Mucosa of descending colon (tissue), 3 donors: ENCODE data around the gene CD1E. TPM values are rescaled to one million over a fixed set of nuclear protein-coding genes. Genes with fewer than 3 reads are reported as not detected.
"Not testable (repeated sequence)": the region's sequence is repeated elsewhere in the genome, so short reads cannot be mapped to it uniquely, and the experiment has no call there.

Source experiments
- ATAC-seq: fragments of 200-7000 bp; cut with Tn5 transposase; one replicate; pipeline ENCODE4 v1.9.1; 2020; ENCODE audit warnings: mild to moderate bottlenecking, moderate library complexity
- DNase-seq, 3 donors: peaks; one replicate each; pipeline ENCODE4 v3.0.0-alpha.2; 2020
- H3K36me3 ChIP-seq: fragments of 200-600 bp; one replicate; pipeline ENCODE4 v1.8.0; 2021; ENCODE audit warnings: low read depth, mild to moderate bottlenecking
- H3K4me1 ChIP-seq: fragments of 200-600 bp; one replicate; pipeline ENCODE4 v1.8.0; 2021; ENCODE audit warnings: low read depth, mild to moderate bottlenecking
- H3K4me3 ChIP-seq: fragments of 200-600 bp; one replicate; pipeline ENCODE4 v1.8.0; 2021; ENCODE audit warnings: mild to moderate bottlenecking
- H3K9me3 ChIP-seq: fragments of 200-600 bp; one replicate; pipeline ENCODE4 v1.8.0; 2021; ENCODE audit warnings: mild to moderate bottlenecking
- CTCF ChIP-seq: fragments of 200-600 bp; IDR thresholded peaks from one replicate; pipeline ENCODE4 v1.8.0; 2022; ENCODE audit warnings: antibody characterized with exemption, mild to moderate bottlenecking
- intact Hi-C, 2 donors: fragments of 100-400 bp; cut with DNase I in 1 of 2; cut with micrococcal nuclease in 1 of 2; formaldehyde crosslinking; loops; one replicate each; pipeline versions ENCODE4 v1.11.0 to v1.11.1; 2022; cut with DNase I, micrococcal nuclease
- total RNA-seq, 3 donors: library from RNA; stranded (reverse); fragmentation: NEBNext Ultra II Directional in 2 of 3; extraction: Animal tissue kit (Norgen Biotek cat#: 25700) in 2 of 3; gene quantifications; one replicate each; pipeline versions ENCODE4 v1.2.1 to v1.2.4, GENCODE V29; 2021 to 2023
- donor health status: DM: no; HTN: no; CAD: no; lungs with moderate emphysema.
- donor health status: DM: no; HTN: no; CAD: no.
- donor health status: DM: no; HTN: yes; CAD: no.

The CD1E gene
- total RNA-seq, 3 donors from 2014 or later: not detected

- no peak for DNase-seq
- no peak within 1 kb of the TSS for H3K4me3 ChIP-seq
- intact Hi-C loops: no loop called here
- no peaks in the 10 kb centered on the region for H3K36me3 ChIP-seq
- H3K4me1 ChIP-seq: no peaks in the 10 kb centered on the region
- no peak for TF ChIP-seq CTCF
- no peak for ATAC-seq
- no peaks in the 10 kb centered on the region for H3K9me3 ChIP-seq
These were observed 22.1 kb upstream of the CD1E start, which contains the start of gene CD1B for GRCh38 chr1:158331481-158332150. Gene CD1B (minus strand): TSS chr1:158331531. CDS start chr1:158331423, 108 bp downstream.

- intact Hi-C loops: no loop called here
- DNase-seq: no peak
- Histone ChIP-seq H3K4me1 (no peaks in the 10 kb centered on the region), H3K9me3 (no peaks in the 10 kb centered on the region), H3K4me3 (no peak overlapping the region), H3K36me3 (no peaks in the 10 kb centered on the region)
- TF ChIP-seq CTCF: no peak
- ATAC-seq: no peak
These were observed 20.1 kb upstream of the CD1E start for GRCh38 chr1:158333405-158334155.

DNA sequence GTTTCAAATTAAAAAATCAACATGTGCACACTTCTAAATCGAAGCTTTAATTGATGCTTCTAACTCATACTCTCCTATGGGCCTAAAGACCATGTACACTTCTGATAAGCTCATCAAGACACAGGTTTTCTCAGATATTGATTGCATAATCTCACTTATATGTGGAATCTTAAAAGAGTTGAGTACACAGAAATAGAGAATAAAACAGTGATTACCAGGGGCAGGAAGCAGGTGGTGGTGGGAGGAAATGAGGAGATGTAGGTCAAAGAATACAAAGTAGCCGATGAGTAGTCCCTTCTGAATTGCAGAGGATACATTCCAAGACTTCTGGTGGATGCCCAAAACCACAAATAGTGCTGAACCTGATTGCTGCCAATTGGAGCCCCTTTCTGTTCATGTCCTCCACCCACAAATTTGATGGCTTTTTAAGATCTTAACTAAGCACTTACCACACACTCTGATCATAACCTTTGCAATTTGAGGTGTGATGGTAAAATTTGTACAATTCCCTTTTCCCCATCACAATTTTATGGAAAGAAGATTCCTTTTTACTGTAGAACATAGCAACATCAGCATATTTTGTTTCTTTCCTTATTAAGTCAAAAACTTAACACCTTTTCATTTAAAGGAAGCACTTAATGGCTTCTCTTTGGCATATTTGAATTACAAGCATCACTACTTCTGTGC, 19.0 kb upstream of the CD1E start:
- TF ChIP-seq CTCF: no peak
- intact Hi-C loops: no loop called here
- Histone ChIP-seq H3K4me3 (no peak overlapping the region), H3K4me1 (no peaks in the 10 kb centered on the region), H3K36me3 (no peaks in the 10 kb centered on the region), H3K9me3 (no peaks in the 10 kb centered on the region)
- ATAC-seq (no peak), DNase-seq (no peak)

DNA sequence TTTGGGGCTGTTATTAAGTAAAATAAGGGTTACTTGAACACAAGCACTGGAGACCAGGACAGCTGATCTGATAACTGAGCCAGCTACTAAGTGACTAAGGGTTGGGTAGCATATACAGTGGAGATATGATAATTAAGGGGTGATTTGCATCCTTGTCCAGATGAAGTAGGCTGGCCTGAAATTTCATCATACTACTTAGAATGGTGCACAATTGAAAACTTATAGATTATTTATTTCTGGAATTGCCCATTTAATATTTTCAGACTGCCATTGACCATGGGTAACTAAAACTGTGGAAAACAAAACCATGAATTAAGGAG, 18.5 kb upstream of the CD1E start:
- Histone ChIP-seq H3K4me3 (no peak overlapping the region), H3K36me3 (no peaks in the 10 kb centered on the region), H3K4me1 (no peaks in the 10 kb centered on the region), H3K9me3 (no peaks in the 10 kb centered on the region)
- TF ChIP-seq CTCF: no peak
- DNase-seq (no peak), ATAC-seq (no peak)
- intact Hi-C loops: no loop called here

DNA sequence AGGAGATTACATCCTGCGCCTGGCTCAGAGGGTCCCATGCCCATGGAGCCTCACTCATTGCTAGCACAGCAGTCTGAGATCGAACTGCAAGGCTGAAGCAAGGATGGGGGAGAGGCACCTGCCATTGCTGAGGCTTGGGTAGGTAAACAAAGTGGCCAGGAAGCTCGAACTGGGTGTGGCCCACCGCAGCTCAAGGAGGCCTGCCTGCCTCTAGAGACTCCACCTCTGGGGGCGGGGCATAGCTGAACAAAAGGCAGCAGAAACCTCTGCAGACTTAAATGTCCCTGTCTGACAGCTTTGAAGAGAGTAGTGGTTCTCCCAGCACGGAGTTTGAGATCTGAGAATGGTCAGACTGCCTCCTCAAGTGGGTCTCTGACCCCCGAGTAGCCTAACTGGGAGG, 17.3 kb upstream of the CD1E start:
- intact Hi-C loops, H3K4me1 ChIP-seq, ATAC-seq, DNase-seq, H3K4me3 ChIP-seq, H3K9me3 ChIP-seq, H3K36me3 ChIP-seq: not testable (repeated sequence)

DNA sequence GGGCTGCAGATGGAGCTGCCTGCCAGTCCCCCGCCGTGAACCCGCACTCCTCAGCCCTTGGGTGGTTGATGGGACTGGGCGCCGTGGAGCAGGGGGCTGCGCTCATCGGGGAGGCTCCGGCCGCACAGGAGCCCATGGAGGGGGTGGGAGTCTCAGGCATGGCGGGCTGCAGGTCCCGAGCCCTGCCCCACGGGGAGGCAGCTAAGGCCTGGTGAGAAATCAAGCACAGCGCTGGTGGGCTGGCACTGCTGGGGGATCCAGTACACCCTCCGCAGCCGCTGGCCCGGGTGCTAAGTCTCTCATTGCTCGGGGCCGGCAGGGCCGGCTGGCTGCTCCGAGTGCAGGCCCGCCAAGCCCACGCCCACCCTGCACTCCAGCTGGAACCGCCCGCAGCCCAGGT, 4.7 kb upstream of the CD1E start:
- H3K9me3 ChIP-seq, H3K36me3 ChIP-seq, H3K4me1 ChIP-seq, DNase-seq, ATAC-seq, intact Hi-C loops, H3K4me3 ChIP-seq: not testable (repeated sequence)
